MM.1S (cell line): ENCODE data around the gene DDAH2.

Experiments
- DNase-seq: peaks from one replicate; pipeline ENCODE4 v3.0.0-alpha.2; 2015
- H2AFZ ChIP-seq: fragments of 300-600 bp; sonication (generic); 2 replicates; pipeline ENCODE4 v1.6.0; 2016; ENCODE audit warnings: antibody characterized with exemption, low read length
- H3F3A ChIP-seq: fragments of 300-600 bp; sonication (generic); 2 replicates; pipeline ENCODE4 v1.6.1; 2016; ENCODE audit warnings: mild to moderate bottlenecking, antibody characterized with exemption, low read length, moderate library complexity, mixed read lengths; ENCODE audit not compliant: insufficient read depth
- H3K27ac ChIP-seq: fragments of 300-600 bp; sonication (generic); 2 replicates; pipeline ENCODE4 v1.5.1; 2016; ENCODE audit warnings: mild to moderate bottlenecking, low read length
- H3K27me3 ChIP-seq: fragments of 300-600 bp; sonication (generic); replicated peaks from 2 replicates; pipeline ENCODE4 v1.6.0; 2016; ENCODE audit warnings: low read length; ENCODE audit not compliant: insufficient read depth
- H3K36me3 ChIP-seq: fragments of 300-600 bp; sonication (generic); replicated peaks from 2 replicates; pipeline ENCODE4 v1.6.1; 2016; ENCODE audit warnings: mild to moderate bottlenecking, low read length, mixed read lengths; ENCODE audit not compliant: insufficient read depth
- H3K4me1 ChIP-seq: fragments of 300-600 bp; sonication (generic); 2 replicates; pipeline ENCODE4 v1.6.1; 2016; ENCODE audit warnings: low read length, mixed read lengths
- H3K4me2 ChIP-seq: fragments of 300-600 bp; sonication (generic); 2 replicates; pipeline ENCODE4 v1.6.0; 2016; ENCODE audit warnings: low read depth, low read length
- H3K4me3 ChIP-seq: fragments of 300-600 bp; sonication (generic); 2 replicates; pipeline ENCODE4 v1.5.1; 2016; ENCODE audit warnings: low read length, mixed read lengths
- H3K79me2 ChIP-seq: fragments of 300-600 bp; sonication (generic); 2 replicates; pipeline ENCODE4 v1.6.1; 2016; ENCODE audit warnings: mixed run types, low read length, mixed read lengths
- H3K9ac ChIP-seq: fragments of 300-600 bp; sonication (generic); 2 replicates; pipeline ENCODE4 v1.6.1; 2016; ENCODE audit warnings: low read length, mixed read lengths
- H3K9me2 ChIP-seq: fragments of 300-600 bp; sonication (generic); replicated peaks from 2 replicates; pipeline ENCODE4 v1.6.1; 2016; ENCODE audit warnings: mild to moderate bottlenecking, low read length, mixed read lengths; ENCODE audit not compliant: insufficient read depth
- H3K9me3 ChIP-seq: fragments of 300-600 bp; sonication (generic); replicated peaks from 2 replicates; pipeline ENCODE4 v1.6.1; 2016; ENCODE audit warnings: mild to moderate bottlenecking, low read length, mixed read lengths; ENCODE audit not compliant: insufficient read depth
- H4K20me1 ChIP-seq: fragments of 300-600 bp; sonication (generic); 2 replicates; pipeline ENCODE4 v1.6.1; 2016; ENCODE audit warnings: mild to moderate bottlenecking, low read length, moderate library complexity, mixed read lengths; ENCODE audit not compliant: insufficient read depth
- EZH2 ChIP-seq: fragments of 300-600 bp; sonication (generic); optimal IDR thresholded peaks from 2 replicates; pipeline ENCODE3; 2017; ENCODE audit warnings: low read depth, mild to moderate bottlenecking, antibody characterized with exemption, low read length, mixed read lengths
- EZH2phosphoT487 ChIP-seq: fragments of 300-600 bp; sonication (generic); IDR thresholded peaks from 2 replicates; pipeline ENCODE4 v1.6.1; 2018; ENCODE audit warnings: antibody characterized with exemption, low read length
- TF ChIP-seq, protein P1 (sequence below): fragments of 300-600 bp; sonication (generic); IDR thresholded peaks from 2 replicates; pipeline ENCODE4 v1.5.1; 2016; ENCODE audit warnings: antibody characterized with exemption, low read length, mixed read lengths

Gene DDAH2

GRCh38 chr6:31706599-31706998 lies 22.5 kb downstream of the DDAH2 start, which contains the start of gene LY6G6F:
LY6G6F (plus strand) TSS chr6:31706866; CDS start chr6:31706907, 41 bp downstream.
- Histone ChIP-seq H3K9me3 (no peaks in the 10 kb centered on the region), H3K27me3 (no peaks in the 10 kb centered on the region; the same call in 1 of the 2 replicates), H3K27ac (no peak within 1 kb of the TSS), H3K4me3 (no peak within 1 kb of the TSS), H3K9me2 (no peaks in the 10 kb centered on the region), H3K4me1 (0 out of 2 replicates have a peak, but pooled peaks cover 5% of the 10 kb centered on the region), H3F3A (peaks cover 7% of the 10 kb centered on the region; the same call in 1 of the 2 replicates), H4K20me1 (no peaks in the 10 kb centered on the region), H3K4me2 (no peak within 1 kb of the TSS), H3K79me2 (peaks cover 13% of the 10 kb centered on the region), H3K36me3 (no peaks in the 10 kb centered on the region), H2AFZ (no peak within 1 kb of the TSS), H3K9ac (no peak within 1 kb of the TSS)
- TF ChIP-seq EZH2 (no peak), EZH2phosphoT487 (no peak)
- TF ChIP-seq, protein P1, sequence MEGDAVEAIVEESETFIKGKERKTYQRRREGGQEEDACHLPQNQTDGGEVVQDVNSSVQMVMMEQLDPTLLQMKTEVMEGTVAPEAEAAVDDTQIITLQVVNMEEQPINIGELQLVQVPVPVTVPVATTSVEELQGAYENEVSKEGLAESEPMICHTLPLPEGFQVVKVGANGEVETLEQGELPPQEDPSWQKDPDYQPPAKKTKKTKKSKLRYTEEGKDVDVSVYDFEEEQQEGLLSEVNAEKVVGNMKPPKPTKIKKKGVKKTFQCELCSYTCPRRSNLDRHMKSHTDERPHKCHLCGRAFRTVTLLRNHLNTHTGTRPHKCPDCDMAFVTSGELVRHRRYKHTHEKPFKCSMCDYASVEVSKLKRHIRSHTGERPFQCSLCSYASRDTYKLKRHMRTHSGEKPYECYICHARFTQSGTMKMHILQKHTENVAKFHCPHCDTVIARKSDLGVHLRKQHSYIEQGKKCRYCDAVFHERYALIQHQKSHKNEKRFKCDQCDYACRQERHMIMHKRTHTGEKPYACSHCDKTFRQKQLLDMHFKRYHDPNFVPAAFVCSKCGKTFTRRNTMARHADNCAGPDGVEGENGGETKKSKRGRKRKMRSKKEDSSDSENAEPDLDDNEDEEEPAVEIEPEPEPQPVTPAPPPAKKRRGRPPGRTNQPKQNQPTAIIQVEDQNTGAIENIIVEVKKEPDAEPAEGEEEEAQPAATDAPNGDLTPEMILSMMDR, result no peak
- DNase-seq, result no peak

DNA sequence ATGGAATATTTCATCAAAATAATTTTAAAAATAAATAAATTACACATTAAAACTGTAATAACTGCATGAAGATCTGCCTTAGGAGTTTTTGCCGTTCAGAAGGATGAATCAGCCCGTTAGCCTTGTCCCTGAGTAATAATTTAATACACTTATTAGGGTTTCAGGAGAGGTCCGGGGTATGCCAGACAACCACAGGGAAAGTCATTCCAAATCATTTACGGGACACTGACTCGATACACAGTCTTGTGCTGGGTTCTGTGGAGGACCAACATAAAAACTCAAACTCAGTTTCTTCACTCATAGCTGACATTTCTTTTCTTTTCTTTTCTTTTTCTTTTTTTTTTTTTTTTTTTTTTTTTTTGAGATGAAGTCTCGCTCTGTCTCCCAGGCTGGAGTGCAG lies 23.2 kb downstream of the DDAH2 start:
- Histone ChIP-seq H3F3A (peaks cover 7% of the 10 kb centered on the region; the same call in 1 of the 2 replicates), H3K36me3 (no peaks in the 10 kb centered on the region), H4K20me1 (no peaks in the 10 kb centered on the region), H3K79me2 (peaks cover 19% of the 10 kb centered on the region), H3K9ac (no peak overlapping the region), H3K9me2 (no peaks in the 10 kb centered on the region), H3K4me3 (no peak overlapping the region), H3K27ac (no peak overlapping the region), H3K4me2 (no peak overlapping the region), H3K27me3 (no peaks in the 10 kb centered on the region; the same call in 1 of the 2 replicates), H3K4me1 (0 out of 2 replicates have a peak, but pooled peaks cover 9% of the 10 kb centered on the region), H3K9me3 (no peaks in the 10 kb centered on the region), H2AFZ (no peak overlapping the region)
- TF ChIP-seq, protein P1, result no peak
- TF ChIP-seq EZH2phosphoT487, result no peak
- DNase-seq, result no peak

- TF ChIP-seq, protein P1, result no peak
- no peak for TF ChIP-seq EZH2
- DNase-seq, result peak; percentile 98
- Histone ChIP-seq H2AFZ (peak within 1 kb of the TSS; percentile 66), H3K9me2 (no peaks in the 10 kb centered on the region), H3K4me1 (0 out of 2 replicates have a peak, but pooled peaks cover 6% of the 10 kb centered on the region), H3K9me3 (no peaks in the 10 kb centered on the region), H3F3A (peaks cover 7% of the 10 kb centered on the region; the same call in 1 of the 2 replicates), H3K27ac (peak within 1 kb of the TSS; percentile 96), H3K4me3 (peak within 1 kb of the TSS; percentile 80), H3K4me2 (peak within 1 kb of the TSS; percentile 78), H4K20me1 (no peaks in the 10 kb centered on the region), H3K79me2 (peaks cover 31% of the 10 kb centered on the region), H3K9ac (peak within 1 kb of the TSS; percentile 97), H3K36me3 (no peaks in the 10 kb centered on the region), H3K27me3 (no peaks in the 10 kb centered on the region; the same call in 1 of the 2 replicates)
Observed at GRCh38 chr6:31702819-31703716, 26.0 kb downstream of the DDAH2 start, which contains the start of gene ABHD16A. ABHD16A (minus strand) TSS chr6:31703324; CDS start chr6:31703281, 43 bp downstream.
